H1 (cell line): ENCODE measurements around the gene CCDC12. TPM values are rescaled to one million over a fixed set of nuclear protein-coding genes. Genes with fewer than 3 reads are reported as not detected.

Source experiments
- CTCF ChIA-PET: fragments of 300-600 bp; sonication (Branson Sonifier 250); formaldehyde crosslinking; loops from one replicate; lab custom pipeline; 2021; ENCODE audit not compliant: partially characterized antibody; lab: Charles Lee
- POLR2A ChIA-PET: fragments of 300-600 bp; sonication (Branson Sonifier 250); formaldehyde crosslinking; loops from one replicate; lab custom pipeline; 2021; ENCODE audit warnings: inconsistent platforms; ENCODE audit not compliant: partially characterized antibody; lab: Charles Lee
- DNase-seq, 2 experiments: peaks; one replicate each; pipeline versions ENCODE4 v3.0.0 to v3.0.0-alpha.2; 2010 to 2022; ENCODE audit warnings: low spot score in 2 of 2, low read depth in 1 of 2, mixed read lengths in 1 of 2
- FAIRE-seq: peaks from 2 replicates; lab custom pipeline; 2011; peaks lifted over from hg19 to GRCh38; lab: Jason Lieb, UNC
- H2AFZ ChIP-seq: 2 replicates; pipeline ENCODE4 v1.8.1; 2012; ENCODE audit warnings: low read length, inconsistent platforms
- H2AK5ac ChIP-seq: 2 replicates; pipeline ENCODE4 v1.6.1; 2013; ENCODE audit warnings: low read depth, low read length
- H2BK120ac ChIP-seq: replicated peaks from 2 replicates; pipeline ENCODE3; 2013; ENCODE audit warnings: low read depth, low read length, inconsistent platforms
- H2BK12ac ChIP-seq: 2 replicates; pipeline ENCODE4 v1.6.1; 2013; ENCODE audit warnings: low read depth, low read length
- H2BK15ac ChIP-seq: 2 replicates; pipeline ENCODE4 v1.6.1; 2013; ENCODE audit warnings: low read length
- H2BK20ac ChIP-seq: 2 replicates; pipeline ENCODE4 v1.6.1; 2013; ENCODE audit warnings: low read length
- H2BK5ac ChIP-seq: 2 replicates; pipeline ENCODE4 v1.6.1; 2013; ENCODE audit warnings: low read depth, low read length
- H3K14ac ChIP-seq: 2 replicates; pipeline ENCODE4 v1.6.1; 2013; ENCODE audit warnings: inconsistent platforms; ENCODE audit not compliant: insufficient read length
- H3K18ac ChIP-seq: 2 replicates; pipeline ENCODE4 v1.6.1; 2013; ENCODE audit warnings: low read length; ENCODE audit errors: extremely low read depth
- H3K23ac ChIP-seq: 2 replicates; pipeline ENCODE4 v1.6.1; 2013; ENCODE audit warnings: inconsistent platforms; ENCODE audit not compliant: insufficient read length
- H3K23me2 ChIP-seq: 2 replicates; pipeline ENCODE4 v1.6.1; 2013; ENCODE audit warnings: low read depth, low read length
- H3K27ac ChIP-seq: 2 replicates; pipeline ENCODE4 v1.6.1; 2011; ENCODE audit warnings: low read depth, low read length, inconsistent platforms
- H3K27me3 ChIP-seq, 4 experiments: replicated peaks in 1 of 4; 1 replicate in 1 of 4; 2 replicates in 3 of 4; pipeline versions ENCODE4 v1.6.1 to v1.8.1; 2011 to 2013; ENCODE audit warnings: low read length in 3 of 4, mild to moderate bottlenecking in 3 of 4, inconsistent platforms in 2 of 4, mixed read lengths in 2 of 4, moderate library complexity in 1 of 4; ENCODE audit not compliant: control insufficient read depth in 3 of 4, insufficient read depth in 3 of 4; ENCODE audit errors: extremely low read depth in 1 of 4
- H3K36me3 ChIP-seq, 4 experiments: 2 replicates each; pipeline versions ENCODE4 v1.6.1 to v1.8.1; 2011 to 2013; ENCODE audit warnings: mild to moderate bottlenecking in 4 of 4, low read length in 3 of 4, moderate library complexity in 2 of 4, control low read depth in 1 of 4, inconsistent platforms in 1 of 4; ENCODE audit not compliant: insufficient read depth in 4 of 4, control insufficient read depth in 2 of 4
- H3K4ac ChIP-seq: replicated peaks from 2 replicates; pipeline ENCODE3; 2013; ENCODE audit warnings: low read length, low read depth, mixed read lengths, inconsistent platforms; ENCODE audit not compliant: insufficient read length
- H3K4me1 ChIP-seq, 4 experiments: replicated peaks in 1 of 4; 1 replicate in 1 of 4; 2 replicates in 3 of 4; pipeline versions ENCODE4 v1.6.1 to v1.8.1; 2011 to 2013; ENCODE audit warnings: low read length in 3 of 4, inconsistent platforms in 2 of 4, mixed read lengths in 1 of 4; ENCODE audit not compliant: insufficient read depth in 4 of 4, control insufficient read depth in 3 of 4
- H3K4me2 ChIP-seq, 2 experiments: 2 replicates each; pipeline versions ENCODE4 v1.6.1 to v1.8.1; 2011 to 2013; ENCODE audit warnings: low read depth in 2 of 2, low read length in 2 of 2, control low read depth in 1 of 2, inconsistent platforms in 1 of 2, mild to moderate bottlenecking in 1 of 2; ENCODE audit not compliant: insufficient read depth in 1 of 2
- H3K4me3 ChIP-seq, 4 experiments: fragments of 200-600, 300-600 bp in 1 of 4; sonication (generic), shearing (Covaris generic), sonication (Bioruptor Twin) in 1 of 4; 2 replicates each; pipeline versions ENCODE4 v1.5.1 to v1.8.1; 2011 to 2016; ENCODE audit warnings: low read length in 4 of 4, low read depth in 3 of 4, control low read depth in 2 of 4, inconsistent platforms in 2 of 4, mild to moderate bottlenecking in 2 of 4, mixed read lengths in 1 of 4, moderate library complexity in 1 of 4; ENCODE audit not compliant: insufficient read depth in 2 of 4; ENCODE audit errors: extremely low read depth in 1 of 4
- H3K56ac ChIP-seq: replicated peaks from 2 replicates; pipeline ENCODE3; 2013; ENCODE audit warnings: low read depth, mild to moderate bottlenecking, mixed read lengths, low read length, inconsistent platforms; ENCODE audit not compliant: insufficient read length
- H3K79me1 ChIP-seq: 2 replicates; pipeline ENCODE4 v1.6.1; 2013; ENCODE audit warnings: low read depth, low read length, control low read depth
- H3K79me2 ChIP-seq, 2 experiments: 2 replicates each; pipeline versions ENCODE4 v1.6.1 to v1.8.1; 2012 to 2013; ENCODE audit warnings: low read length in 2 of 2, mild to moderate bottlenecking in 2 of 2, inconsistent platforms in 1 of 2; ENCODE audit not compliant: insufficient read depth in 2 of 2, control insufficient read depth in 1 of 2
- H3K9ac ChIP-seq, 4 experiments: replicated peaks in 1 of 4; 1 replicate in 1 of 4; 2 replicates in 3 of 4; pipeline versions ENCODE4 v1.6.1 to v1.8.1; 2011 to 2013; ENCODE audit warnings: low read depth in 3 of 4, low read length in 3 of 4, control low read depth in 2 of 4, mild to moderate bottlenecking in 2 of 4, moderate library complexity in 2 of 4, inconsistent platforms in 1 of 4; ENCODE audit errors: extremely low read depth in 1 of 4
- H3K9me3 ChIP-seq, 2 experiments: 2 replicates each; pipeline versions ENCODE4 v1.6.1 to v1.8.1; 2012 to 2013; ENCODE audit warnings: mild to moderate bottlenecking in 2 of 2, moderate library complexity in 2 of 2, control low read depth in 1 of 2, inconsistent platforms in 1 of 2, low read depth in 1 of 2, low read length in 1 of 2, mixed read lengths in 1 of 2; ENCODE audit not compliant: insufficient read depth in 2 of 2
- H4K20me1 ChIP-seq, 2 experiments: replicated peaks in 1 of 2; 2 replicates each; pipeline versions ENCODE3 to v1.8.1; 2011 to 2013; ENCODE audit warnings: inconsistent platforms in 2 of 2, low read length in 2 of 2, mild to moderate bottlenecking in 1 of 2; ENCODE audit not compliant: insufficient read depth in 2 of 2, control insufficient read depth in 1 of 2
- H4K5ac ChIP-seq: 2 replicates; pipeline ENCODE4 v1.6.1; 2013; ENCODE audit warnings: low read length, low read depth, mixed read lengths, inconsistent platforms; ENCODE audit not compliant: insufficient read length
- H4K8ac ChIP-seq: 2 replicates; pipeline ENCODE4 v1.8.0; 2013; ENCODE audit warnings: mild to moderate bottlenecking, moderate library complexity, low read length, inconsistent platforms; ENCODE audit not compliant: insufficient read depth; ENCODE audit errors: extremely low read depth
- H4K91ac ChIP-seq: replicated peaks from 2 replicates; pipeline ENCODE3; 2013; ENCODE audit warnings: low read length, mixed read lengths, inconsistent platforms; ENCODE audit not compliant: insufficient read length
- ASH2L ChIP-seq: fragments of 200-600, 300-600 bp; sonication (generic); IDR thresholded peaks from one replicate; pipeline ENCODE4 v1.7.1; 2017; ENCODE audit warnings: low read length
- EZH2 ChIP-seq: fragments of 200-600 bp; sonication (generic); IDR thresholded peaks from 2 replicates; pipeline ENCODE4 v1.7.1; 2012; ENCODE audit warnings: low read depth, mild to moderate bottlenecking, moderate library complexity, low read length, inconsistent platforms; ENCODE audit not compliant: severe bottlenecking
- KDM4A ChIP-seq: IDR thresholded peaks from one replicate; pipeline ENCODE4 v1.7.1; 2012; ENCODE audit warnings: low read depth, mild to moderate bottlenecking, moderate library complexity, low read length, inconsistent platforms; ENCODE audit not compliant: severe bottlenecking
- SUZ12 ChIP-seq: fragments of 200-600 bp; sonication (generic); IDR thresholded peaks from 2 replicates; pipeline ENCODE4 v1.6.1; 2012; ENCODE audit warnings: mild to moderate bottlenecking, inconsistent platforms, low read length, moderate library complexity, mixed read lengths
- TBP ChIP-seq: IDR thresholded peaks from 2 replicates; pipeline ENCODE4 v1.6.1; 2011; ENCODE audit warnings: low read depth, low read length, improper control_type of control experiment
- TEAD4 ChIP-seq: IDR thresholded peaks from 2 replicates; pipeline ENCODE4 v1.6.1; 2012; ENCODE audit warnings: low read depth, low read length, inconsistent platforms, mixed read lengths
- WGBS, 2 experiments: shearing (Covaris generic) in 1 of 2; methylation state at CpG; one replicate each; pipeline versions ENCODE4 v1.1.6 to v1.1.7; 2013 to 2015; ENCODE audit warnings: low lambda C conversion rate in 2 of 2, mixed read lengths in 2 of 2, inconsistent platforms in 1 of 2, low coverage in 1 of 2, missing lambda C conversion rate in 1 of 2; ENCODE audit not compliant: insufficient replicate concordance in 2 of 2, insufficient coverage in 1 of 2, insufficient read length in 1 of 2; ENCODE audit errors: extremely low coverage in 1 of 2, missing lambda C conversion rate in 1 of 2; 5-methylcytosine and 5-hydroxymethylcytosine counted together
- polyA plus RNA-seq, 7 experiments: library from polyadenylated mRNA; depleted of rRNA in 3 of 7; stranded (reverse) in 5 of 7; unstranded in 2 of 7; fragments of >200 nt in 5 of 7; fragments of 200-250 nt in 2 of 7; gene quantifications; 1 replicate in 5 of 7; 2 replicates in 1 of 7; 4 replicates in 1 of 7; pipeline versions ENCODE4 v1.2.1 to v1.2.3, GENCODE V29; 2011 to 2013; ENCODE audit warnings: missing spikeins in 2 of 7, mixed read lengths in 2 of 7
- total RNA-seq: library from RNA; stranded (reverse); fragmentation: NEBNext Ultra II Directional; extraction: Animal tissue kit (Norgen Biotek cat#: 25700); gene quantifications from 2 replicates; pipeline ENCODE4 v1.2.1, GENCODE V29; 2021

The CCDC12 gene
- total and polyA plus RNA-seq, 2 of the 8 experiments (the other 6 are each of a cell fraction or from before 2014, with no cell fraction given), result 29.5 to 41.3 TPM

DNA sequence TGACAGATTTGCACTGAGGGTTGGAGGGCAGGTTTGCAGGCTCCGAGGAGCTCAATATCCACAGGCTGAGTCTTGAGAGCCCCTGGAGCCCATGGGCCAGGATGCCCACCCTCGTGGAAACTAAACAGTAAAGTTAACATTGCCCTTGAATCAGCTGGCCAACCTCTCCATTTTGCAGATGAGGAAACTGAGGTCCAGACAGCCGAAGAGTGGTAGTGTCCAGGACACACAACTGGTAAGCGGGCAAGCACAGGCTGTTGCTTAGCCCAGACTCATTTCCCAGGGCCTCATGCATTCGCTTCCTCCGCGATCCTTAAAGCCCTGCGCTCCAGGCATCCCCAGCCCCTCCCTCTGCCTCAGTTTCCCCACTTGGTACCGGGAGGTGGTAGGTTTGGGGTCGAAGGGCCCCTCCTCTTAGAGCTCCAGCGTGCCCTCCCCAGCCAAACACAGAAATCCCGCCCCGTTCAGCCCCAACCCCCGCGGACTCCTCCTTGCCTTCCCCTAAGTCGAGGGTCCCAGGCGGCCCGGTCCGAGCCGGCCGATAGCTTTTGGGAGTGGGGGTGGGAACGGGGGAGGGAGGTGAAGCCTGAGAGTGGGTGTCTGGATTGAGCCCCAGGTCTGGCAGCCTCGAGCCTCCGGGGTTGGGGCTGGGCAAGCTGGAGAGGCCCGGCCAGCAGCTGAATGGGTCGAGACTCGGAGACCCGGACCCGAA lies 95.5 kb downstream of the CCDC12 start:
- H3K14ac ChIP-seq, result no peak overlapping the region
- H3K9ac ChIP-seq, result no peak overlapping the region
- DNase-seq (no peak), FAIRE-seq (no peak)
- H3K27ac ChIP-seq, result no peak overlapping the region
- H2BK20ac ChIP-seq, result 0 out of 2 replicates have a peak overlapping the region, but pooled peaks have one; percentile 61
- no peaks in the 10 kb centered on the region for H3K79me2 ChIP-seq
- CTCF ChIA-PET, result interaction anchor here (0.8 to 13.1 kb wide), 7 partner anchors 10 to 194 kb away, joined by 3 to 88 read pairs (median 6); no protein-coding TSS in a partner anchor
- H2BK12ac ChIP-seq, result no peak overlapping the region
- H4K20me1 ChIP-seq, result peaks cover 7 to 17% of the 10 kb centered on the region in 2 experiments
- H4K5ac ChIP-seq, result no peak overlapping the region
- H3K79me1 ChIP-seq, result no peaks in the 10 kb centered on the region
- H2BK5ac ChIP-seq, result no peak overlapping the region
- H3K23ac ChIP-seq, result no peak overlapping the region
- H4K8ac ChIP-seq, result no peak overlapping the region; the same call in none of the 2 replicates
- no peak overlapping the region for H2BK15ac ChIP-seq
- no peaks in the 10 kb centered on the region for H3K36me3 ChIP-seq
- H3K9me3 ChIP-seq, result no peaks in the 10 kb centered on the region
- H3K56ac ChIP-seq, result no peak overlapping the region
- no peak overlapping the region for H2AK5ac ChIP-seq
- POLR2A ChIA-PET, result interaction anchor here (1.0 to 1.6 kb wide), 3 partner anchors 9 to 17 kb away, joined by 4 to 5 read pairs (median 5); no protein-coding TSS in a partner anchor
- 18% methylated on average over 19 of the region's 29 CpGs; no CpG with 5 or more reads in 1 of the 2 experiments for WGBS, 2 experiments
- H3K4me1 ChIP-seq, result peaks cover 0 to 10% (median 5%) of the 10 kb centered on the region in 4 experiments; a peak in 6 of 7 replicates
- no peak overlapping the region for H3K4ac ChIP-seq
- H3K4me3 ChIP-seq, result peak overlapping the region; percentile 30 to 75 (median 48)
- peaks cover 11% of the 10 kb centered on the region; the same call in 1 of the 2 replicates for H3K23me2 ChIP-seq
- peaks cover 52 to 92% (median 83%) of the 10 kb centered on the region in 4 experiments for H3K27me3 ChIP-seq
- peak overlapping the region; percentile 74 to 99 for H3K4me2 ChIP-seq
- no peak overlapping the region for H2BK120ac ChIP-seq
- H2AFZ ChIP-seq, result no peak overlapping the region
- TF ChIP-seq KDM4A, result peak; percentile 19
- no peak for TF ChIP-seq TBP
- no peak for TF ChIP-seq TEAD4
- peak; percentile 66 for TF ChIP-seq SUZ12
- TF ChIP-seq ASH2L, result peak; percentile 28
- TF ChIP-seq EZH2, result peak; percentile 73
- H3K18ac ChIP-seq, result peak overlapping the region; percentile 32; the same call in 1 of the 2 replicates
- H4K91ac ChIP-seq, result no peak overlapping the region
